OCI-LY1 (cell line): Measurements from ENCODE around the gene ITPKC.
A peak's percentile ranks its signal among the peaks of the same experiment; 100 is the strongest.

Source experiments
- H2AFZ ChIP-seq: fragments of 200-600 bp; sonication (generic), shearing (Covaris generic); 2 replicates; pipeline ENCODE4 v1.6.0; 2014; ENCODE audit warnings: antibody characterized with exemption, mild to moderate bottlenecking, low read length
- H3F3A ChIP-seq: fragments of 200-600 bp; sonication (generic), shearing (Covaris generic); 2 replicates; pipeline ENCODE4 v1.6.0; 2014; ENCODE audit warnings: mild to moderate bottlenecking, antibody characterized with exemption, low read length, moderate library complexity; ENCODE audit not compliant: insufficient read depth
- H3K27ac ChIP-seq: fragments of 200-600 bp; sonication (generic); 2 replicates; pipeline ENCODE4 v1.5.1; 2014; ENCODE audit warnings: low read length, mixed run types, mild to moderate bottlenecking, low read depth; ENCODE audit not compliant: poor library complexity, severe bottlenecking
- H3K27me3 ChIP-seq: fragments of 200-600 bp; sonication (generic); 2 replicates; pipeline ENCODE4 v1.6.0; 2014; ENCODE audit warnings: antibody characterized with exemption, mild to moderate bottlenecking, low read length, moderate library complexity; ENCODE audit not compliant: insufficient read depth
- H3K36me3 ChIP-seq: fragments of 200-600 bp; sonication (generic); 2 replicates; pipeline ENCODE4 v1.6.1; 2014; ENCODE audit warnings: mild to moderate bottlenecking, antibody characterized with exemption, low read length, moderate library complexity, mixed read lengths; ENCODE audit not compliant: insufficient read depth
- H3K4me1 ChIP-seq: fragments of 200-600 bp; sonication (generic); 2 replicates; pipeline ENCODE4 v1.5.1; 2014; ENCODE audit warnings: mild to moderate bottlenecking, low read length, moderate library complexity; ENCODE audit not compliant: insufficient read depth, severe bottlenecking
- H3K4me2 ChIP-seq: fragments of 200-600 bp; sonication (generic), shearing (Covaris generic); 2 replicates; pipeline ENCODE4 v1.6.1; 2014; ENCODE audit warnings: low read length
- H3K4me3 ChIP-seq: fragments of 200-600 bp; sonication (generic); 2 replicates; pipeline ENCODE4 v1.5.1; 2014; ENCODE audit warnings: low read length, low read depth, mild to moderate bottlenecking, mixed read lengths; ENCODE audit not compliant: poor library complexity, severe bottlenecking
- H3K79me2 ChIP-seq: fragments of 200-600 bp; shearing (Covaris generic); 2 replicates; pipeline ENCODE4 v1.6.1; 2016; ENCODE audit warnings: mixed run types, low read length, mixed read lengths; ENCODE audit not compliant: insufficient read depth
- H3K9ac ChIP-seq: fragments of 200-600 bp; sonication (generic), shearing (Covaris generic); 2 replicates; pipeline ENCODE4 v1.6.1; 2014; ENCODE audit warnings: mild to moderate bottlenecking, low read length, mixed read lengths
- H3K9me2 ChIP-seq: fragments of 200-600 bp; sonication (generic), shearing (Covaris generic); 2 replicates; pipeline ENCODE4 v1.6.1; 2014; ENCODE audit warnings: low read depth, mild to moderate bottlenecking, low read length, mixed read lengths
- H3K9me3 ChIP-seq: fragments of 200-600 bp; shearing (Covaris generic); 2 replicates; pipeline ENCODE4 v1.6.1; 2014; ENCODE audit warnings: low read length, mixed read lengths
- H4K20me1 ChIP-seq: fragments of 200-600 bp; sonication (generic), shearing (Covaris generic); 2 replicates; pipeline ENCODE4 v1.6.0; 2016; ENCODE audit warnings: mild to moderate bottlenecking, low read length; ENCODE audit not compliant: insufficient read depth
- CTCF ChIP-seq: fragments of 200-600 bp; sonication (generic), shearing (Covaris generic); IDR thresholded peaks from 2 replicates; pipeline ENCODE4 v1.5.1; 2017; ENCODE audit warnings: mild to moderate bottlenecking, antibody characterized with exemption, low read length, moderate library complexity, mixed read lengths
- EZH2 ChIP-seq: fragments of 200-600 bp; sonication (generic), shearing (Covaris generic); IDR thresholded peaks from 2 replicates; pipeline ENCODE4 v1.8.0; 2017; ENCODE audit warnings: borderline replicate concordance, mixed run types, mild to moderate bottlenecking, antibody characterized with exemption, low read length, moderate library complexity, mixed read lengths

ITPKC gene

GRCh38 chr19:40743926-40744325, 27.0 kb downstream of the ITPKC start:
- Histone ChIP-seq H3K4me1 (peaks cover 14% of the 10 kb centered on the region), H3K36me3 (no peaks in the 10 kb centered on the region), H3K4me3 (no peak overlapping the region), H4K20me1 (no peaks in the 10 kb centered on the region), H3K9me3 (no peaks in the 10 kb centered on the region), H3K79me2 (no peaks in the 10 kb centered on the region), H2AFZ (no peak overlapping the region), H3K27ac (no peak overlapping the region), H3K9me2 (no peaks in the 10 kb centered on the region), H3K4me2 (no peak overlapping the region), H3K27me3 (no peaks in the 10 kb centered on the region), H3F3A (no peaks in the 10 kb centered on the region), H3K9ac (no peak overlapping the region)
- TF ChIP-seq EZH2: no peak
- no peak for TF ChIP-seq CTCF

GRCh38 chr19:40744554-40745401, 27.9 kb downstream of the ITPKC start:
- Histone ChIP-seq H3K4me1 (peaks cover 22% of the 10 kb centered on the region), H3K4me2 (no peak overlapping the region), H3K9ac (no peak overlapping the region), H3K27ac (no peak overlapping the region), H2AFZ (no peak overlapping the region), H4K20me1 (no peaks in the 10 kb centered on the region), H3K36me3 (no peaks in the 10 kb centered on the region), H3K9me2 (no peaks in the 10 kb centered on the region), H3F3A (no peaks in the 10 kb centered on the region), H3K9me3 (no peaks in the 10 kb centered on the region), H3K4me3 (no peak overlapping the region), H3K79me2 (no peaks in the 10 kb centered on the region), H3K27me3 (no peaks in the 10 kb centered on the region)
- peak; percentile 59 for TF ChIP-seq CTCF
- TF ChIP-seq EZH2: no peak

- no peak overlapping the region for H2AFZ ChIP-seq
These were observed 28.5 kb downstream of the ITPKC start for GRCh38 chr19:40745402-40745780.

More at GRCh38 chr19:40745402-40745780, 28.5 kb downstream of the ITPKC start:
- Histone ChIP-seq H3K27ac (no peak overlapping the region), H3K4me1 (peaks cover 27% of the 10 kb centered on the region), H3K27me3 (no peaks in the 10 kb centered on the region), H3K36me3 (no peaks in the 10 kb centered on the region), H3K9ac (no peak overlapping the region), H3K9me3 (no peaks in the 10 kb centered on the region), H3K4me3 (no peak overlapping the region), H4K20me1 (no peaks in the 10 kb centered on the region), H3K79me2 (no peaks in the 10 kb centered on the region), H3K4me2 (no peak overlapping the region), H3K9me2 (no peaks in the 10 kb centered on the region), H3F3A (no peaks in the 10 kb centered on the region)
- TF ChIP-seq EZH2 (no peak), CTCF (no peak)
